IMR-90 (cell line): ENCODE data around the gene CLDN15. TPM values are rescaled to one million over a fixed set of nuclear protein-coding genes. Genes with fewer than 3 reads are reported as not detected.

Experiments
- ATAC-seq: fragments of 200-7000 bp; cut with Tn5 transposase; 2 replicates; pipeline ENCODE4 v1.9.1; 2020; ENCODE audit warnings: low read depth, mild to moderate bottlenecking, moderate library complexity
- BruUV-seq: library from RNA; stranded (reverse); fragments of 400-500 nt; replicated peaks from 2 replicates; lab custom pipeline; 2021; lab: Mats Ljungman, UMichigan
- CTCF ChIA-PET: fragments of 300-600 bp; formaldehyde crosslinking; extraction: SDS; loops from one replicate; lab custom pipeline; 2021; ENCODE audit warnings: antibody characterized with exemption; lab: Yijun Ruan, JAX
- POLR2A ChIA-PET: fragments of 300-600 bp; sonication (Branson Sonifier 250); formaldehyde crosslinking; loops from one replicate; lab custom pipeline; 2022; ENCODE audit warnings: antibody characterized with exemption; ENCODE audit not compliant: unreplicated experiment; lab: Charles Lee
- DNase-seq: peaks from one replicate; pipeline ENCODE4 v3.0.0; 2013
- H2AFZ ChIP-seq: replicated peaks from 2 replicates; pipeline ENCODE3; 2013; ENCODE audit warnings: low read length, mild to moderate bottlenecking; ENCODE audit not compliant: poor library complexity
- H2AK5ac ChIP-seq: 2 replicates; pipeline ENCODE4 v1.6.1; 2013; ENCODE audit warnings: low read depth, low read length, inconsistent platforms
- H2AK9ac ChIP-seq: replicated peaks from 2 replicates; pipeline ENCODE3; 2013; ENCODE audit warnings: mild to moderate bottlenecking, low read depth, low read length, moderate library complexity; ENCODE audit not compliant: poor library complexity
- H2BK120ac ChIP-seq: 2 replicates; pipeline ENCODE4 v1.6.1; 2013; ENCODE audit warnings: low read depth, low read length, inconsistent platforms
- H2BK15ac ChIP-seq: 3 replicates; pipeline ENCODE4 v1.6.1; 2013; ENCODE audit warnings: low read depth, low read length, inconsistent platforms
- H2BK20ac ChIP-seq: 2 replicates; pipeline ENCODE4 v1.6.1; 2013; ENCODE audit warnings: low read depth, mild to moderate bottlenecking, inconsistent platforms, low read length, moderate library complexity
- H2BK5ac ChIP-seq: 2 replicates; pipeline ENCODE4 v1.6.1; 2013; ENCODE audit warnings: mild to moderate bottlenecking, low read depth, low read length, inconsistent platforms; ENCODE audit not compliant: poor library complexity, severe bottlenecking
- H3K14ac ChIP-seq: replicated peaks from 2 replicates; pipeline ENCODE4 v1.6.1; 2013; ENCODE audit warnings: low read depth, low read length, inconsistent platforms
- H3K18ac ChIP-seq: 2 replicates; pipeline ENCODE4 v1.6.1; 2013; ENCODE audit warnings: low read depth, low read length, control low read depth
- H3K23ac ChIP-seq: 2 replicates; pipeline ENCODE4 v1.6.1; 2013; ENCODE audit warnings: low read depth, low read length, inconsistent platforms
- H3K27ac ChIP-seq: 2 replicates; pipeline ENCODE4 v1.5.1; 2013; ENCODE audit warnings: mild to moderate bottlenecking, control low read depth, low read length; ENCODE audit not compliant: insufficient read depth
- H3K27me3 ChIP-seq: 2 replicates; pipeline ENCODE4 v1.6.1; 2013; ENCODE audit warnings: low read length; ENCODE audit not compliant: control insufficient read depth, insufficient read depth
- H3K36me3 ChIP-seq: 2 replicates; pipeline ENCODE4 v1.6.1; 2013; ENCODE audit warnings: low read length, mixed read lengths; ENCODE audit not compliant: control insufficient read depth, insufficient read depth
- H3K4ac ChIP-seq: 2 replicates; pipeline ENCODE4 v1.6.1; 2013; ENCODE audit warnings: low read depth, low read length, inconsistent platforms
- H3K4me1 ChIP-seq: 2 replicates; pipeline ENCODE4 v1.6.1; 2013; ENCODE audit warnings: low read length, mixed read lengths; ENCODE audit not compliant: control insufficient read depth, insufficient read depth
- H3K4me2 ChIP-seq: 2 replicates; pipeline ENCODE4 v1.6.1; 2013; ENCODE audit warnings: low read depth, mild to moderate bottlenecking, control low read depth, low read length, moderate library complexity
- H3K4me3 ChIP-seq: 2 replicates; pipeline ENCODE4 v1.5.1; 2013; ENCODE audit warnings: low read depth, mild to moderate bottlenecking, control low read depth, low read length, moderate library complexity; ENCODE audit not compliant: insufficient read depth
- H3K56ac ChIP-seq: 2 replicates; pipeline ENCODE4 v1.6.1; 2013; ENCODE audit warnings: low read length, inconsistent platforms; ENCODE audit not compliant: insufficient read depth; ENCODE audit errors: extremely low read depth
- H3K79me1 ChIP-seq, 2 experiments: 2 replicates each; pipeline ENCODE4 v1.6.1; 2013; ENCODE audit warnings: low read length in 2 of 2, inconsistent platforms in 1 of 2, low read depth in 1 of 2
- H3K9ac ChIP-seq: 2 replicates; pipeline ENCODE4 v1.6.1; 2013; ENCODE audit warnings: low read depth, low read length, control low read depth
- H3K9me1 ChIP-seq: 2 replicates; pipeline ENCODE4 v1.6.1; 2013; ENCODE audit warnings: low read length, inconsistent platforms; ENCODE audit not compliant: insufficient read depth
- H3K9me3 ChIP-seq: 2 replicates; pipeline ENCODE4 v1.6.1; 2013; ENCODE audit warnings: low read length; ENCODE audit not compliant: control insufficient read depth, insufficient read depth
- H4K20me1 ChIP-seq: 2 replicates; pipeline ENCODE4 v1.6.1; 2013; ENCODE audit warnings: low read length, inconsistent platforms; ENCODE audit not compliant: insufficient read depth
- H4K5ac ChIP-seq: 2 replicates; pipeline ENCODE4 v1.6.1; 2013; ENCODE audit warnings: mild to moderate bottlenecking, low read depth, low read length, control low read depth
- H4K8ac ChIP-seq, 2 experiments: 2 replicates each; pipeline ENCODE4 v1.6.1; 2013; ENCODE audit warnings: low read depth in 2 of 2, low read length in 2 of 2, control low read depth in 1 of 2, inconsistent platforms in 1 of 2
- H4K91ac ChIP-seq: 2 replicates; pipeline ENCODE4 v1.6.1; 2013; ENCODE audit warnings: low read depth, low read length, inconsistent platforms; ENCODE audit not compliant: insufficient read depth
- CEBPB ChIP-seq: IDR thresholded peaks from 2 replicates; pipeline ENCODE4 v1.6.1; 2012; ENCODE audit warnings: low read depth, low read length, improper control_type of control experiment
- ELK1 ChIP-seq: fragments of 150-350 bp; IDR thresholded peaks from 2 replicates; pipeline ENCODE4 v1.6.1; 2016; ENCODE audit warnings: low read depth, mild to moderate bottlenecking, low read length, moderate library complexity, borderline replicate concordance
- FOS ChIP-seq: fragments of 150-350 bp; IDR thresholded peaks from 2 replicates; pipeline ENCODE4 v1.6.1; 2016; ENCODE audit warnings: low read depth, low read length
- MAFK ChIP-seq: IDR thresholded peaks from 2 replicates; pipeline ENCODE4 v1.6.1; 2012; ENCODE audit warnings: low read depth, low read length, improper control_type of control experiment
- MAZ ChIP-seq: IDR thresholded peaks from 2 replicates; pipeline ENCODE4 v1.6.1; 2012; ENCODE audit warnings: low read depth, mild to moderate bottlenecking, low read length, improper control_type of control experiment, moderate library complexity, borderline replicate concordance
- NFE2L2 ChIP-seq: fragments of 150-350 bp; IDR thresholded peaks from 2 replicates; pipeline ENCODE4 v1.6.1; 2016; ENCODE audit warnings: low read depth, mild to moderate bottlenecking, low read length
- RCOR1 ChIP-seq: IDR thresholded peaks from 2 replicates; pipeline ENCODE4 v1.6.1; 2012; ENCODE audit warnings: mild to moderate bottlenecking, low read length, improper control_type of control experiment; ENCODE audit not compliant: insufficient replicate concordance
- RFX5 ChIP-seq: IDR thresholded peaks from 2 replicates; pipeline ENCODE4 v1.8.0; 2012; ENCODE audit warnings: low read depth, mild to moderate bottlenecking, low read length, moderate library complexity
- USF2 ChIP-seq: fragments of 150-350 bp; IDR thresholded peaks from 2 replicates; pipeline ENCODE4 v1.6.1; 2017; ENCODE audit warnings: mild to moderate bottlenecking, antibody characterized with exemption, low read length, low read depth
- WGBS, 2 experiments: methylation state at CpG; one replicate each; pipeline versions ENCODE4 v1.1.5 to v1.1.7; 2013; ENCODE audit warnings: missing lambda C conversion rate in 2 of 2; ENCODE audit not compliant: insufficient read length in 1 of 2; ENCODE audit errors: extremely low coverage in 2 of 2; 5-methylcytosine and 5-hydroxymethylcytosine counted together
- dilution Hi-C: fragments of 300-500 bp; cut with HindIII; formaldehyde crosslinking; loops from one replicate; pipeline ENCODE4 v1.14.3; 2018; ENCODE audit warnings: low sequenced_read_pairs; ENCODE audit not compliant: unreplicated experiment
- in situ Hi-C: fragments of 300-500 bp; cut with MboI; formaldehyde crosslinking; loops from 3 replicates; pipeline ENCODE4 v1.14.3; 2019; ENCODE audit warnings: low sequenced_read_pairs, inconsistent platforms, mixed read lengths
- intact Hi-C: fragments of 100-400 bp; cut with micrococcal nuclease; formaldehyde crosslinking; loops from 2 replicates; pipeline ENCODE4 v1.10.0; 2022
- polyA plus RNA-seq, 3 experiments: library from polyadenylated mRNA; depleted of rRNA; stranded (reverse); fragments of >200 nt; gene quantifications; 2 replicates each; pipeline ENCODE4 v1.2.3, GENCODE V29; 2012; ENCODE audit warnings: low replicate concordance in 1 of 3
- total RNA-seq: library from RNA; depleted of rRNA; stranded (reverse); fragments of >200 nt; gene quantifications from 2 replicates; pipeline ENCODE4 v1.2.3, GENCODE V29; 2012
- TF ChIP-seq, protein P1 (sequence below): conservative IDR thresholded peaks from 2 replicates; pipeline ENCODE4 v1.5.1; 2012; ENCODE audit warnings: mild to moderate bottlenecking, low read depth, low read length, improper control_type of control experiment

CLDN15 gene
- total and polyA plus RNA-seq, 2 of the 4 experiments (the other 2 are of a cell fraction), result 0.72 to 5.4 TPM

DNA sequence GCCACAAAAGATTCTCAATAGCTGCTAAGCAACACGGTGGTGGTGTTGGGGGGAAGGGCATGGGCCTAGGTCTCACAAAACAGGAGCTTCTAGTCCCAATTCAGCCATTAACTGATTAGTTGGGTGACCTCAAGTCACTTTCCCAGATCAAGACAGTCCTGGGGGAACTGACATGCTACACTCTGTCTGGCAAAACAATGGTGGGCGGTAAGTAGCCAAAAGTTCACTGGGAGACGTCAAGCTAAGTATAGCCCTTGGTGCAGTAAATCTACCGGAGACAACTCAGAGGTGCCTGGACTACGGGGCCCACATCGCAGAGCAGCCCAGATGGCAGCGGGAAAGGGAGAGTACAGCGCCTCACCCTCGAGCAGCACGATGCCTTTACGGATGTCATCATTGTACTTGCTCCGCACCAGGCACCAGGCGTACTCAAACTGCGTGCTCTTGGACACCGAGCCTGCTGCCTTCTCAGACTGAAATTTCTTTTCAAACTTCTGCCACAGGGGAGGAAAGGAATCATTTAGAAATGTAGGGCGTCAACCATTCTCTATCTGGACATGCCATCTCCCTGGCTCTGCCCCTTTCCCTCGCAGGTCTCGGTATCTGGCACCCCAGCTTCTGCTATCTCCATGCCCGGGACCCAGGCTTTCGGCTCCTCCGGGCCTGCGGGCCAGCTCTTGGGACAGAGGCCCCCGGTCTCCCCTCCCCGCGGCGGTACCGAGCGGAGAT is 6.2 kb upstream of the CLDN15 start (continued):
- no peak for TF ChIP-seq CEBPB

- no peak overlapping the region for H2BK20ac ChIP-seq
- H4K5ac ChIP-seq, result no peak overlapping the region
- no peak overlapping the region for H3K14ac ChIP-seq
- H3K56ac ChIP-seq, result no peak overlapping the region
- dilution Hi-C loops (no loop called here), intact Hi-C loops (no loop called here), in situ Hi-C loops (no loop called here)
- H2BK120ac ChIP-seq, result no peak overlapping the region
- ChIA-PET POLR2A (no interaction called here), CTCF (no interaction called here)
- H3K27me3 ChIP-seq, result no peaks in the 10 kb centered on the region
- no peak overlapping the region for H3K9ac ChIP-seq
- peaks cover 10% of the 10 kb centered on the region for H3K4me1 ChIP-seq
- no peak overlapping the region for H2AK9ac ChIP-seq
- H3K36me3 ChIP-seq, result peaks cover 34% of the 10 kb centered on the region
- WGBS, 2 experiments, result 100% methylated on average over 2 of the region's 16 CpGs; no CpG with 5 or more reads in 1 of the 2 experiments
- ATAC-seq (no peak), DNase-seq (no peak)
- no peak overlapping the region for H4K91ac ChIP-seq
- no peak overlapping the region for H3K27ac ChIP-seq
- BruUV-seq, result no TSS peak
- H3K9me1 ChIP-seq, result no peaks in the 10 kb centered on the region; the same call in 1 of the 2 replicates
- no peak overlapping the region for H3K18ac ChIP-seq
- H3K79me1 ChIP-seq, result peaks cover 24 to 58% of the 10 kb centered on the region in 2 experiments
- H3K9me3 ChIP-seq, result no peaks in the 10 kb centered on the region
- no peak overlapping the region for H3K23ac ChIP-seq
- H2AFZ ChIP-seq, result no peak overlapping the region
- no peak overlapping the region for H3K4me3 ChIP-seq
- H2BK5ac ChIP-seq, result no peak overlapping the region
- no peak overlapping the region for H3K4me2 ChIP-seq
- no peak overlapping the region for H2AK5ac ChIP-seq
- H4K8ac ChIP-seq, result no peak overlapping the region
- no peak overlapping the region for H2BK15ac ChIP-seq
- H4K20me1 ChIP-seq, result peaks cover 21% of the 10 kb centered on the region
- H3K4ac ChIP-seq, result no peak overlapping the region
- TF ChIP-seq RFX5, result no peak
- no peak for TF ChIP-seq USF2
- TF ChIP-seq ELK1, result no peak
- no peak for TF ChIP-seq NFE2L2
- TF ChIP-seq, protein P1, sequence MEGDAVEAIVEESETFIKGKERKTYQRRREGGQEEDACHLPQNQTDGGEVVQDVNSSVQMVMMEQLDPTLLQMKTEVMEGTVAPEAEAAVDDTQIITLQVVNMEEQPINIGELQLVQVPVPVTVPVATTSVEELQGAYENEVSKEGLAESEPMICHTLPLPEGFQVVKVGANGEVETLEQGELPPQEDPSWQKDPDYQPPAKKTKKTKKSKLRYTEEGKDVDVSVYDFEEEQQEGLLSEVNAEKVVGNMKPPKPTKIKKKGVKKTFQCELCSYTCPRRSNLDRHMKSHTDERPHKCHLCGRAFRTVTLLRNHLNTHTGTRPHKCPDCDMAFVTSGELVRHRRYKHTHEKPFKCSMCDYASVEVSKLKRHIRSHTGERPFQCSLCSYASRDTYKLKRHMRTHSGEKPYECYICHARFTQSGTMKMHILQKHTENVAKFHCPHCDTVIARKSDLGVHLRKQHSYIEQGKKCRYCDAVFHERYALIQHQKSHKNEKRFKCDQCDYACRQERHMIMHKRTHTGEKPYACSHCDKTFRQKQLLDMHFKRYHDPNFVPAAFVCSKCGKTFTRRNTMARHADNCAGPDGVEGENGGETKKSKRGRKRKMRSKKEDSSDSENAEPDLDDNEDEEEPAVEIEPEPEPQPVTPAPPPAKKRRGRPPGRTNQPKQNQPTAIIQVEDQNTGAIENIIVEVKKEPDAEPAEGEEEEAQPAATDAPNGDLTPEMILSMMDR, result no peak
- TF ChIP-seq MAFK, result no peak
- no peak for TF ChIP-seq FOS
- TF ChIP-seq RCOR1, result no peak
- TF ChIP-seq MAZ, result no peak
These were observed 4.1 kb upstream of the CLDN15 start for GRCh38 chr7:101241443-101242349.
